ENCODE measurements around the gene PLXNC1.

DNA sequence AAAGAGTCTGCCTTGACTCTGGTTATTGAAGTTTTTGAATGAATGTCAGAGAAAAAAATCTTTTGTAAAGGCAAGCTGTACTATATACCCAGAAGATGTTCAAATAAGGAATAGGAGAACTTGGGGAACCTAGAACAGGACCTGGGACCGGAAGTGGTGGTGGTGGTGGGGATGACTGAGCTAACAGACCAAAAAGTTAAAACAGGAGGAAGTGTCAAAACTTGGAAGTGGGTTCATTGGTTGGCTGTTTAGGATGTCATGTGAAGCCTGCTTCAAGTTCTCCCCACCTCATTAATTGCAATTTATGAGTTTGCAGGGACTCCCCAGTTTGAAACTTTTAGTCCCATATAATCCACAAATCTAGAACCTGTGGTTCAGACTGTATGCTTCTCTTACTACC, 26.2 kb downstream of the PLXNC1 start:
- TF ChIP-seq POLR2A (IDR thresholded peaks at IDR 0.05): no peak
- TF ChIP-seq, protein P1, sequence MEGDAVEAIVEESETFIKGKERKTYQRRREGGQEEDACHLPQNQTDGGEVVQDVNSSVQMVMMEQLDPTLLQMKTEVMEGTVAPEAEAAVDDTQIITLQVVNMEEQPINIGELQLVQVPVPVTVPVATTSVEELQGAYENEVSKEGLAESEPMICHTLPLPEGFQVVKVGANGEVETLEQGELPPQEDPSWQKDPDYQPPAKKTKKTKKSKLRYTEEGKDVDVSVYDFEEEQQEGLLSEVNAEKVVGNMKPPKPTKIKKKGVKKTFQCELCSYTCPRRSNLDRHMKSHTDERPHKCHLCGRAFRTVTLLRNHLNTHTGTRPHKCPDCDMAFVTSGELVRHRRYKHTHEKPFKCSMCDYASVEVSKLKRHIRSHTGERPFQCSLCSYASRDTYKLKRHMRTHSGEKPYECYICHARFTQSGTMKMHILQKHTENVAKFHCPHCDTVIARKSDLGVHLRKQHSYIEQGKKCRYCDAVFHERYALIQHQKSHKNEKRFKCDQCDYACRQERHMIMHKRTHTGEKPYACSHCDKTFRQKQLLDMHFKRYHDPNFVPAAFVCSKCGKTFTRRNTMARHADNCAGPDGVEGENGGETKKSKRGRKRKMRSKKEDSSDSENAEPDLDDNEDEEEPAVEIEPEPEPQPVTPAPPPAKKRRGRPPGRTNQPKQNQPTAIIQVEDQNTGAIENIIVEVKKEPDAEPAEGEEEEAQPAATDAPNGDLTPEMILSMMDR (IDR thresholded peaks at IDR 0.05): no peak
